ENCODE results near the gene MYO1E.

Gene MYO1E

GRCh38 chr15:59250249-59250648, 122.4 kb downstream of the MYO1E start:
- TF ChIP-seq CREB5 (CRISPR knock-in tag; IDR thresholded peaks at IDR 0.05; ENCODE audit: low read depth) (no peak), ZFP30 (CRISPR knock-in tag; IDR thresholded peaks at IDR 0.05) (no peak), CSDC2 (CRISPR knock-in tag; IDR thresholded peaks at IDR 0.05) (no peak), CSRNP3 (CRISPR knock-in tag; IDR thresholded peaks at IDR 0.05) (no peak), ZC3H10 (CRISPR knock-in tag; IDR thresholded peaks at IDR 0.05) (no peak), SNAI2 (CRISPR knock-in tag; IDR thresholded peaks at IDR 0.05) (no peak), TSHZ2 (CRISPR knock-in tag; IDR thresholded peaks at IDR 0.05) (no peak), ZNF565 (CRISPR knock-in tag; conservative IDR thresholded peaks at IDR 0.05; ENCODE audit: low read depth) (no peak), ZFP3 (CRISPR knock-in tag; IDR thresholded peaks at IDR 0.05) (no peak), ZNF8 (CRISPR knock-in tag; IDR thresholded peaks at IDR 0.05) (no peak), GLIS3 (CRISPR knock-in tag; IDR thresholded peaks at IDR 0.05) (no peak), ISL1 (CRISPR knock-in tag; IDR thresholded peaks at IDR 0.05) (no peak)
- no peak for ATAC-seq

- no peak for ATAC-seq
- TF ChIP-seq ARNTL (CRISPR knock-in tag; IDR thresholded peaks at IDR 0.05; ENCODE audit: borderline replicate concordance, low read depth), result no peak
- no peak for TF ChIP-seq SNAI2 (CRISPR knock-in tag; IDR thresholded peaks at IDR 0.05)
- no peak for TF ChIP-seq PATZ1 (CRISPR knock-in tag; IDR thresholded peaks at IDR 0.05; ENCODE audit: borderline replicate concordance)
Observed at GRCh38 chr15:59249816-59250215, 122.9 kb downstream of the MYO1E start.

- TF ChIP-seq RARB (CRISPR knock-in tag; IDR thresholded peaks at IDR 0.05) (no peak), CREB5 (CRISPR knock-in tag; IDR thresholded peaks at IDR 0.05; ENCODE audit: low read depth) (no peak), CSDC2 (CRISPR knock-in tag; IDR thresholded peaks at IDR 0.05) (no peak), ZNF565 (CRISPR knock-in tag; conservative IDR thresholded peaks at IDR 0.05; ENCODE audit: low read depth) (no peak), ESRRG (CRISPR knock-in tag; IDR thresholded peaks at IDR 0.05) (no peak), CSRNP3 (CRISPR knock-in tag; IDR thresholded peaks at IDR 0.05) (no peak), PPARA (CRISPR knock-in tag; IDR thresholded peaks at IDR 0.05; ENCODE audit: borderline replicate concordance) (no peak), PATZ1 (CRISPR knock-in tag; IDR thresholded peaks at IDR 0.05; ENCODE audit: borderline replicate concordance) (no peak), TCF4 (CRISPR knock-in tag; IDR thresholded peaks at IDR 0.05; ENCODE audit: borderline replicate concordance) (no peak)
- ATAC-seq, result peak; percentile 96
Observed at GRCh38 chr15:59247364-59247763, 125.3 kb downstream of the MYO1E start.
